ENCODE results near the gene ZDHHC4.

DNA sequence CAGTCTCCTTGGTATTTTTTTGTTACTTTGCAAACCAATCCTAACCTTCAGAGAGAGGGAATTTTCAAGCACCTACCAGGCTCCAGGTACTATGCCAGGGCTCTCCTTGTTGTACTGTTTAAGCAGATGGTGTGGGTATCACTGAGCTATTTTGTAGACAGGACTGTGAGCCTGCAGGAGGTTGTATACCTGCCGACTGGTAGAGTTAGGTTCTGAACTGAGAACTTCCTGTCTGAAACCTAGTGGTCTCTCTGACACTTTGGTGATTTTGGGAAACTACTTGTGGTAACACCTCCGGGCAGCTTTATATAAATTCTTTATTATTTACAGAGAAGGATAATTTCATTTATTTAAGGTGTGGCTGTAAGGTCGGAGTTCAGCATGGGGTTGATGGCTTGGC is 42.7 kb downstream of the ZDHHC4 start:
- TF ChIP-seq EZH2 (IDR thresholded peaks at IDR 0.05) (no peak), FOXP2 (optimal IDR thresholded peaks at IDR 0.05; ENCODE audit: control extremely low read depth, extremely low read length, insufficient read depth) (no peak)

Measured in SK-N-MC (cell line).